K562 (cell line): ENCODE results near the gene LSM4. TPM values are rescaled to one million over a fixed set of nuclear protein-coding genes. Genes with fewer than 3 reads are reported as not detected.

Experiments used
- ERF ChIP-seq: fragments of 450-650 bp; formaldehyde crosslinking; IDR thresholded peaks from 2 replicates; pipeline ENCODE4 v1.4.0; 2020; ENCODE audit warnings: mild to moderate bottlenecking, mixed read lengths
- L3MBTL2 ChIP-seq: fragments of 450-650 bp; IDR thresholded peaks from 2 replicates; pipeline ENCODE4 v1.6.1; 2016; ENCODE audit warnings: mild to moderate bottlenecking, moderate library complexity
- LARP7 ChIP-seq: fragments of 450-650 bp; IDR thresholded peaks from 2 replicates; pipeline ENCODE4 v1.6.1; 2016
- MAFK ChIP-seq: IDR thresholded peaks from 2 replicates; pipeline ENCODE4 v1.6.1; 2011; ENCODE audit warnings: low read length, improper control_type of control experiment
- MYC ChIP-seq, 2 experiments: fragments of 250-450 bp in 1 of 2; sonication (Bioruptor Pico) in 1 of 2; IDR thresholded peaks; 2 replicates each; pipeline versions ENCODE4 v1.5.1 to v1.6.1; 2012 to 2021; ENCODE audit warnings: low read depth in 2 of 2, borderline replicate concordance in 1 of 2, improper control_type of control experiment in 1 of 2, low read length in 1 of 2, mild to moderate bottlenecking in 1 of 2, moderate library complexity in 1 of 2
- NFE2L1 ChIP-seq: fragments of 450-650 bp; IDR thresholded peaks from 2 replicates; pipeline ENCODE4 v1.6.1; 2016; ENCODE audit warnings: missing genetic modification characterization, low read depth, mild to moderate bottlenecking, missing compliant biosample characterization, moderate library complexity, borderline replicate concordance
- NFXL1 ChIP-seq: fragments of 450-650 bp; formaldehyde crosslinking; IDR thresholded peaks from 2 replicates; pipeline ENCODE4 v1.4.0; 2021; ENCODE audit warnings: mild to moderate bottlenecking
- NR1H2 ChIP-seq: sonication (generic); formaldehyde crosslinking; IDR thresholded peaks from 2 replicates; pipeline ENCODE4 v1.4.0; 2020; ENCODE audit warnings: mild to moderate bottlenecking, missing genetic modification reagents
- PBX2 ChIP-seq, 2 experiments: IDR thresholded peaks in 1 of 2; conservative IDR thresholded peaks in 1 of 2; 2 replicates each; pipeline ENCODE4 v1.6.1; 2016; ENCODE audit warnings: low read depth in 2 of 2, mild to moderate bottlenecking in 1 of 2, missing compliant biosample characterization in 1 of 2, missing genetic modification characterization in 1 of 2, moderate library complexity in 1 of 2
- PHF8 ChIP-seq: fragments of 200-600 bp; sonication (generic); IDR thresholded peaks from 2 replicates; pipeline ENCODE4 v1.6.1; 2012; ENCODE audit warnings: mixed run types, mild to moderate bottlenecking, inconsistent platforms, low read length, moderate library complexity, borderline replicate concordance
- RBBP5 ChIP-seq: fragments of 200-600 bp; sonication (generic); IDR thresholded peaks from 2 replicates; pipeline ENCODE4 v1.6.1; 2012; ENCODE audit warnings: borderline replicate concordance, mild to moderate bottlenecking, low read length, control low read depth, inconsistent platforms; ENCODE audit not compliant: insufficient read depth, poor library complexity, severe bottlenecking
- SMARCA4 ChIP-seq: fragments of 450-650 bp; IDR thresholded peaks from 2 replicates; pipeline ENCODE4 v1.6.1; 2016
- SMARCA5 ChIP-seq: fragments of 450-650 bp; IDR thresholded peaks from 2 replicates; pipeline ENCODE4 v1.6.1; 2016
- STAT6 ChIP-seq: sonication (generic); formaldehyde crosslinking; IDR thresholded peaks from 2 replicates; pipeline ENCODE4 v1.8.1; 2023; ENCODE audit warnings: mild to moderate bottlenecking, missing genetic modification reagents
- TRIM28 ChIP-seq: fragments of 450-650 bp; IDR thresholded peaks from 2 replicates; pipeline ENCODE4 v1.6.1; 2017
- TSC22D4 ChIP-seq: fragments of 450-650 bp; IDR thresholded peaks from 2 replicates; pipeline ENCODE4 v1.6.1; 2016; ENCODE audit warnings: missing genetic modification characterization, missing biosample characterization, control low read depth
- ZBTB12 ChIP-seq: fragments of 250-450 bp; sonication (Bioruptor Pico); IDR thresholded peaks from 2 replicates; pipeline ENCODE4 v1.4.0; 2020
- ZNF140 ChIP-seq: fragments of 250-450 bp; sonication (Bioruptor Pico); IDR thresholded peaks from 2 replicates; pipeline ENCODE4 v1.8.0; 2021; ENCODE audit warnings: moderate library complexity, mild to moderate bottlenecking, inconsistent platforms
- ZNF511 ChIP-seq: sonication (generic); formaldehyde crosslinking; IDR thresholded peaks from 2 replicates; pipeline ENCODE4 v1.8.0; 2022; ENCODE audit warnings: mild to moderate bottlenecking, missing genetic modification reagents
- ZNF561 ChIP-seq: fragments of 450-650 bp; formaldehyde crosslinking; conservative IDR thresholded peaks from 2 replicates; pipeline ENCODE4 v1.4.0; 2020; ENCODE audit warnings: mild to moderate bottlenecking, moderate library complexity
- polyA plus RNA-seq, 8 experiments: library from polyadenylated mRNA; depleted of rRNA in 4 of 8; stranded (reverse) in 5 of 8; unstranded in 3 of 8; fragments of >200 nt; fragmentation: Nextera tagmentation in 2 of 8; fragmentation: Illumina TruSeq in 1 of 8; extraction: Ambion mirVana in 2 of 8; extraction: Trizol in 1 of 8; gene quantifications; 2 replicates each; pipeline versions ENCODE4 v1.2.1 to v1.2.3, GENCODE V29; 2011 to 2014; ENCODE audit warnings: inconsistent platforms in 1 of 8, missing spikeins in 1 of 8
- total RNA-seq, 7 experiments: library from RNA; depleted of rRNA in 6 of 7; stranded (reverse); fragments of >200 nt in 6 of 7; fragmentation: Illumina TruSeq in 2 of 7; extraction: Trizol in 2 of 7; gene quantifications; 2 replicates each; pipeline versions ENCODE4 v1.2.1 to v1.2.3, GENCODE V29; 2011 to 2021; ENCODE audit warnings: low replicate concordance in 1 of 7
- TF ChIP-seq, protein P1 (sequence below): sonication (generic); formaldehyde crosslinking; IDR thresholded peaks from 2 replicates; pipeline ENCODE4 v1.8.1; 2023; ENCODE audit warnings: mild to moderate bottlenecking, missing genetic modification reagents, moderate library complexity

Gene LSM4
- total and polyA plus RNA-seq, 9 of the 15 experiments (the other 6 are each of a cell fraction or from before 2014, with no cell fraction given): 11.9 to 763 (median 202) TPM

GRCh38 chr19:18366021-18366435, 43.2 kb upstream of the LSM4 start (continued):
- TF ChIP-seq STAT6 (no peak), TRIM28 (no peak), L3MBTL2 (no peak), NFE2L1 (no peak), MAFK (no peak), SMARCA5 (no peak), NR1H2 (CRISPR knock-in tag) (no peak), PHF8 (no peak), MYC (IDR thresholded peaks at IDR 0.05; ENCODE audit: low read depth, low read length) (no peak), MYC (CRISPR knock-in tag; IDR thresholded peaks at IDR 0.05; ENCODE audit: borderline replicate concordance, low read depth) (no peak), ZNF140 (CRISPR knock-in tag) (no peak), LARP7 (no peak), RBBP5 (no peak), ZBTB12 (CRISPR knock-in tag) (peak; percentile 54), ZNF511 (no peak), TSC22D4 (tag) (no peak), NFXL1 (CRISPR knock-in tag) (no peak), PBX2 (CRISPR knock-in tag; IDR thresholded peaks at IDR 0.05; ENCODE audit: low read depth) (no peak), PBX2 (tag; conservative IDR thresholded peaks at IDR 0.05; ENCODE audit: low read depth) (no peak), ERF (no peak), SMARCA4 (no peak), ZNF561 (CRISPR knock-in tag) (no peak)
- TF ChIP-seq, protein P1, sequence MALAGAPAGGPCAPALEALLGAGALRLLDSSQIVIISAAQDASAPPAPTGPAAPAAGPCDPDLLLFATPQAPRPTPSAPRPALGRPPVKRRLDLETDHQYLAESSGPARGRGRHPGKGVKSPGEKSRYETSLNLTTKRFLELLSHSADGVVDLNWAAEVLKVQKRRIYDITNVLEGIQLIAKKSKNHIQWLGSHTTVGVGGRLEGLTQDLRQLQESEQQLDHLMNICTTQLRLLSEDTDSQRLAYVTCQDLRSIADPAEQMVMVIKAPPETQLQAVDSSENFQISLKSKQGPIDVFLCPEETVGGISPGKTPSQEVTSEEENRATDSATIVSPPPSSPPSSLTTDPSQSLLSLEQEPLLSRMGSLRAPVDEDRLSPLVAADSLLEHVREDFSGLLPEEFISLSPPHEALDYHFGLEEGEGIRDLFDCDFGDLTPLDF (CRISPR knock-in tag): no peak
